Natural killer cell (primary cell): Measurements from ENCODE around the gene MYO16. TPM values are rescaled to one million over a fixed set of nuclear protein-coding genes. Genes with fewer than 3 reads are reported as not detected.

Source experiments
- ATAC-seq, 3 donors: fragments of 150-1000 bp in 2 of 3; fragments of 200-7000 bp in 1 of 3; cut with Tn5 transposase; 1 replicate in 1 of 3; 2 replicates in 2 of 3; pipeline ENCODE4 v1.10.0; 2021; ENCODE audit warnings: mild to moderate bottlenecking in 2 of 3, moderate library complexity in 2 of 3
- DNase-seq, 2 donors: peaks; one replicate each; pipeline versions ENCODE4 v3.0.0 to v3.0.0-alpha.2; 2013 to 2021; ENCODE audit warnings: mixed read lengths in 1 of 2
- H3K27ac ChIP-seq: one replicate; pipeline ENCODE4 v1.5.1; 2013; ENCODE audit warnings: mild to moderate bottlenecking, low read length
- H3K27me3 ChIP-seq: one replicate; pipeline ENCODE4 v1.6.1; 2013; ENCODE audit warnings: low read length; ENCODE audit not compliant: control insufficient read depth, insufficient read depth
- H3K36me3 ChIP-seq: one replicate; pipeline ENCODE4 v1.6.1; 2013; ENCODE audit warnings: low read length; ENCODE audit not compliant: control insufficient read depth, insufficient read depth
- H3K4me1 ChIP-seq: one replicate; pipeline ENCODE4 v1.6.1; 2013; ENCODE audit warnings: low read length; ENCODE audit not compliant: control insufficient read depth, insufficient read depth
- H3K4me3 ChIP-seq: one replicate; pipeline ENCODE4 v1.5.1; 2013; ENCODE audit warnings: low read length
- H3K9me3 ChIP-seq: one replicate; pipeline ENCODE4 v1.6.1; 2013; ENCODE audit warnings: low read length; ENCODE audit not compliant: control insufficient read depth, insufficient read depth
- H3K27ac Mint-ChIP-seq, 2 donors: one replicate each; pipeline ENCODE4 v1.8.0; 2022; ENCODE audit warnings: mild to moderate bottlenecking in 2 of 2, mixed read lengths in 2 of 2, moderate library complexity in 1 of 2
- H3K27me3 Mint-ChIP-seq, 2 donors: one replicate each; pipeline ENCODE4 v1.8.0; 2022; ENCODE audit warnings: low read depth in 2 of 2, mixed read lengths in 2 of 2
- H3K36me3 Mint-ChIP-seq: one replicate; pipeline ENCODE4 v1.8.0; 2022; ENCODE audit warnings: mixed read lengths
- H3K4me1 Mint-ChIP-seq, 2 donors: one replicate each; pipeline ENCODE4 v1.8.0; 2022; ENCODE audit warnings: mixed read lengths in 2 of 2
- H3K4me3 Mint-ChIP-seq: one replicate; pipeline ENCODE4 v1.8.0; 2022; ENCODE audit warnings: mild to moderate bottlenecking, moderate library complexity, mixed read lengths
- H3K9me3 Mint-ChIP-seq, 2 donors: one replicate each; pipeline ENCODE4 v1.8.0; 2022; ENCODE audit warnings: mixed read lengths in 2 of 2
- CTCF ChIP-seq: fragments of 200-600 bp; IDR thresholded peaks from one replicate; pipeline ENCODE4 v1.8.0; 2022; ENCODE audit warnings: antibody characterized with exemption
- WGBS: methylation state at CpG from one replicate; pipeline ENCODE4 v1.1.7; 2013; ENCODE audit warnings: missing lambda C conversion rate; ENCODE audit not compliant: insufficient coverage; 5-methylcytosine and 5-hydroxymethylcytosine counted together
- intact Hi-C: fragments of 100-400 bp; cut with micrococcal nuclease; formaldehyde crosslinking; loops from one replicate; pipeline ENCODE4 v1.14.2; 2022
- total RNA-seq, 4 donors: library from RNA; stranded (reverse); fragments of 120-200 nt in 1 of 4; gene quantifications; one replicate each; pipeline versions ENCODE4 v1.2.3 to v1.2.4, GENCODE V29; 2013 to 2022

The MYO16 gene
- total RNA-seq, 3 donors from 2014 or later (not counting 1 experiment from before 2014, with no cell fraction given) = 0.28 TPM; not detected in 2

- H3K9me3 Mint-ChIP-seq = no peaks in the 10 kb centered on the region
- TF ChIP-seq CTCF = no peak
- no peak overlapping the region for H3K4me3 ChIP-seq
- no peak for DNase-seq
- H3K27ac Mint-ChIP-seq = no peak overlapping the region
- H3K36me3 Mint-ChIP-seq = no peaks in the 10 kb centered on the region
- no peaks in the 10 kb centered on the region for H3K4me1 Mint-ChIP-seq
- intact Hi-C loops = no loop called here
- H3K27me3 ChIP-seq = no peaks in the 10 kb centered on the region
- H3K27ac ChIP-seq = no peak overlapping the region
- 92% methylated on average over 12 of the region's 13 CpGs for WGBS
- no peak overlapping the region for H3K4me3 Mint-ChIP-seq
- no peak for ATAC-seq
- H3K27me3 Mint-ChIP-seq = peaks cover 6 to 42% of the 10 kb centered on the region in 2 donors
- H3K4me1 ChIP-seq = no peaks in the 10 kb centered on the region
- H3K9me3 ChIP-seq = no peaks in the 10 kb centered on the region
- no peaks in the 10 kb centered on the region for H3K36me3 ChIP-seq
These were observed 525.8 kb downstream of the MYO16 start for GRCh38 chr13:109154966-109155761.

- Mint-ChIP-seq H3K27me3 (peaks cover 6 to 33% of the 10 kb centered on the region in 2 donors), H3K4me3 (no peak overlapping the region), H3K27ac (no peak overlapping the region), H3K36me3 (no peaks in the 10 kb centered on the region), H3K9me3 (no peaks in the 10 kb centered on the region), H3K4me1 (no peaks in the 10 kb centered on the region)
- no peaks in the 10 kb centered on the region for H3K4me1 ChIP-seq
- no peaks in the 10 kb centered on the region for H3K9me3 ChIP-seq
- 85% methylated on average over 16 of the region's 16 CpGs for WGBS
- no peak overlapping the region for H3K4me3 ChIP-seq
- no peaks in the 10 kb centered on the region for H3K36me3 ChIP-seq
- no peaks in the 10 kb centered on the region for H3K27me3 ChIP-seq
- DNase-seq (no peak), ATAC-seq (no peak)
- TF ChIP-seq CTCF = no peak
- intact Hi-C loops = no loop called here
- H3K27ac ChIP-seq = no peak overlapping the region
These were observed 526.9 kb downstream of the MYO16 start for GRCh38 chr13:109156181-109156935.

- H3K4me3 ChIP-seq = no peak overlapping the region
- TF ChIP-seq CTCF = no peak
- H3K27ac ChIP-seq = no peak overlapping the region
- no peak for ATAC-seq
- H3K4me1 ChIP-seq = peaks cover 5% of the 10 kb centered on the region
- no peak overlapping the region for H3K27ac Mint-ChIP-seq
- H3K36me3 Mint-ChIP-seq = no peaks in the 10 kb centered on the region
- H3K27me3 Mint-ChIP-seq = peaks cover 6 to 30% of the 10 kb centered on the region in 2 donors
- DNase-seq = no peak
- no peak overlapping the region for H3K4me3 Mint-ChIP-seq
- H3K9me3 ChIP-seq = no peaks in the 10 kb centered on the region
- H3K27me3 ChIP-seq = no peaks in the 10 kb centered on the region
- peaks cover 0 to under 1% of the 10 kb centered on the region in 2 donors for H3K4me1 Mint-ChIP-seq
- 90% methylated on average over 5 of the region's 5 CpGs for WGBS
- H3K9me3 Mint-ChIP-seq = no peaks in the 10 kb centered on the region
- no peaks in the 10 kb centered on the region for H3K36me3 ChIP-seq
- intact Hi-C loops = no loop called here
These were observed 527.9 kb downstream of the MYO16 start for GRCh38 chr13:109157275-109157674.
